Sigmoid colon (tissue), 7 donors: ENCODE measurements around the gene NAALAD2. TPM values are rescaled to one million over a fixed set of nuclear protein-coding genes. Genes with fewer than 3 reads are reported as not detected.

ENCODE experiments used
- DNase-seq: peaks from one replicate; pipeline ENCODE4 v3.0.0-alpha.2; 2019
- H3K27ac ChIP-seq, 4 donors: fragments of 200-600 bp; sonication (generic); one replicate each; pipeline ENCODE4 v1.5.1; 2016 to 2019; ENCODE audit warnings: mild to moderate bottlenecking in 1 of 4
- H3K27me3 ChIP-seq, 3 donors: fragments of 200-600 bp; sonication (generic); one replicate each; pipeline ENCODE4 v1.5.1; 2019; ENCODE audit warnings: mild to moderate bottlenecking in 1 of 3
- H3K36me3 ChIP-seq, 4 donors: fragments of 200-600 bp; sonication (generic); one replicate each; pipeline ENCODE4 v1.5.1; 2016 to 2019
- H3K4me1 ChIP-seq, 4 donors: fragments of 200-600 bp; sonication (generic); one replicate each; pipeline ENCODE4 v1.5.1; 2017 to 2019
- H3K4me3 ChIP-seq, 4 donors: fragments of 200-600 bp; sonication (generic); one replicate each; pipeline ENCODE4 v1.5.1; 2017 to 2019; ENCODE audit warnings: mild to moderate bottlenecking in 2 of 4, moderate library complexity in 1 of 4
- H3K9me3 ChIP-seq, 4 donors: fragments of 200-600 bp in 3 of 4; sonication (generic) in 3 of 4; one replicate each; pipeline versions ENCODE4 v1.5.1 to v1.6.1; 2013 to 2019
- EP300 ChIP-seq, 4 donors: sonication (generic); formaldehyde crosslinking; IDR thresholded peaks; one replicate each; pipeline ENCODE4 v1.6.1; 2017; ENCODE audit warnings: antibody characterized with exemption in 4 of 4
- POLR2A ChIP-seq, 2 donors: fragments of 450-650 bp; IDR thresholded peaks; one replicate each; pipeline ENCODE4 v1.6.1; 2016; ENCODE audit warnings: antibody characterized with exemption in 2 of 2, mild to moderate bottlenecking in 2 of 2, moderate library complexity in 2 of 2
- POLR2AphosphoS5 ChIP-seq, 4 donors: sonication (generic); formaldehyde crosslinking; IDR thresholded peaks; one replicate each; pipeline ENCODE4 v1.6.1; 2017; ENCODE audit warnings: antibody characterized with exemption in 4 of 4
- WGBS, 2 donors: extraction: QIAGEN DNeasy Blood & Tissue Kit; methylation state at CpG; one replicate each; pipeline ENCODE4 v1.1.7; 2013; 5-methylcytosine and 5-hydroxymethylcytosine counted together
- intact Hi-C: fragments of 100-400 bp; cut with DNase I; formaldehyde crosslinking; loops from one replicate; pipeline ENCODE4 v1.15.1; 2023
- polyA plus RNA-seq, 3 donors: library from polyadenylated mRNA; stranded (reverse); fragments of 200-250 nt; gene quantifications; one replicate each; pipeline ENCODE4 v1.2.3, GENCODE V29; 2013
- small RNA-seq, 3 donors: library from RNA; depleted of rRNA; stranded (forward); fragments of <200 nt; gene quantifications; one replicate each; pipeline ENCODE3, GENCODE V24; 2016
- total RNA-seq, 4 donors: library from RNA; depleted of rRNA; stranded (reverse); fragments of >200 nt; gene quantifications; one replicate each; pipeline ENCODE4 v1.1.0, GENCODE V29; 2016
- TF ChIP-seq, protein P1 (sequence below), 4 experiments: fragments of 450-650 bp in 3 of 4; fragments of 200-600 bp in 1 of 4; IDR thresholded peaks; one replicate each; pipeline ENCODE4 v1.5.1; 2016 to 2019; ENCODE audit warnings: antibody characterized with exemption in 4 of 4, mild to moderate bottlenecking in 3 of 4, moderate library complexity in 2 of 4
- donor health status: healthy with polysubstance abuse.
- donor health status: Bipolar disorder and iron deficiency.
- donor health status: healthy.

NAALAD2 gene
- total and polyA plus RNA-seq, 7 donors: 0.31 to 3.9 (median 3.6) TPM; not detected in 2

DNA sequence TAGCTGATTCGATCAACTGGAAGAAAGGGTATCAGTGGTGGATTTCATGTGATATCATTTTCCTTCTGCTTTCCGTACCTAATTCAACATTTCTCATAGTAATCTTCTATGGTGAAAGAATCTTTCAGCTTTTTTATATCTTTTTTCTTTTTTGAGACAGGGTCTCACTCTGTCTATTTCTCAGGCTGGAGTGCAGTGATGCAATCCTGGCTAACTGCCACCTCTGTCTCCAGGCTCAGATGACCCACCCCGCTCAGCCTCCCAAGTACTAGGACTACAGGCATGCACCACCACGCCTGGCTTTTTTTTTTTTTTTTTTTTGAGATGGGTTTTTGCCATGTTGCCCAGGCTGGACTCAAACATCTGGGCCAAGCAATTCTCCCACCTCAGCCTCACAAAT is 107.0 kb downstream of the NAALAD2 start:
- intact Hi-C loops: no loop called here
- TF ChIP-seq EP300 (IDR thresholded peaks at IDR 0.05) (no peak), POLR2A (IDR thresholded peaks at IDR 0.05) (no peak), POLR2AphosphoS5 (IDR thresholded peaks at IDR 0.05) (no peak)
- TF ChIP-seq, protein P1, sequence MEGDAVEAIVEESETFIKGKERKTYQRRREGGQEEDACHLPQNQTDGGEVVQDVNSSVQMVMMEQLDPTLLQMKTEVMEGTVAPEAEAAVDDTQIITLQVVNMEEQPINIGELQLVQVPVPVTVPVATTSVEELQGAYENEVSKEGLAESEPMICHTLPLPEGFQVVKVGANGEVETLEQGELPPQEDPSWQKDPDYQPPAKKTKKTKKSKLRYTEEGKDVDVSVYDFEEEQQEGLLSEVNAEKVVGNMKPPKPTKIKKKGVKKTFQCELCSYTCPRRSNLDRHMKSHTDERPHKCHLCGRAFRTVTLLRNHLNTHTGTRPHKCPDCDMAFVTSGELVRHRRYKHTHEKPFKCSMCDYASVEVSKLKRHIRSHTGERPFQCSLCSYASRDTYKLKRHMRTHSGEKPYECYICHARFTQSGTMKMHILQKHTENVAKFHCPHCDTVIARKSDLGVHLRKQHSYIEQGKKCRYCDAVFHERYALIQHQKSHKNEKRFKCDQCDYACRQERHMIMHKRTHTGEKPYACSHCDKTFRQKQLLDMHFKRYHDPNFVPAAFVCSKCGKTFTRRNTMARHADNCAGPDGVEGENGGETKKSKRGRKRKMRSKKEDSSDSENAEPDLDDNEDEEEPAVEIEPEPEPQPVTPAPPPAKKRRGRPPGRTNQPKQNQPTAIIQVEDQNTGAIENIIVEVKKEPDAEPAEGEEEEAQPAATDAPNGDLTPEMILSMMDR (IDR thresholded peaks at IDR 0.05): no peak
- H3K27me3 ChIP-seq: no peaks in the 10 kb centered on the region
- DNase-seq: no peak
- H3K27ac ChIP-seq: no peak overlapping the region
- H3K9me3 ChIP-seq: no peaks in the 10 kb centered on the region
- H3K36me3 ChIP-seq: no peaks in the 10 kb centered on the region
- 67 to 83% methylated on average over 4 of the region's 4 CpGs for WGBS, 2 donors
- no peak overlapping the region for H3K4me3 ChIP-seq
- H3K4me1 ChIP-seq: no peaks in the 10 kb centered on the region

Small RNA genes lying within 50 kb of the gene (small RNA-seq; reads per million reads assigned to genes)
- 0 reads per million in 3 donors for gene RF00275

Other genes starting within 250 kb of the NAALAD2 start
- not detected for gene TRIM49D1, start 212.4 kb upstream of the NAALAD2 start, total RNA-seq
- gene TRIM49D1, start 212.4 kb upstream of the NAALAD2 start, polyA plus RNA-seq: not detected
- not detected for gene TRIM49D2, start 210.6 kb upstream of the NAALAD2 start, total RNA-seq
- not detected for gene TRIM49D2, start 210.6 kb upstream of the NAALAD2 start, polyA plus RNA-seq
- gene TRIM64, start 168.6 kb upstream of the NAALAD2 start, total RNA-seq: not detected
- gene TRIM64, start 168.6 kb upstream of the NAALAD2 start, polyA plus RNA-seq: not detected
- not detected for gene TRIM49C, start 103.6 kb upstream of the NAALAD2 start, total RNA-seq
- not detected for gene TRIM49C, start 103.6 kb upstream of the NAALAD2 start, polyA plus RNA-seq
- not detected for gene UBTFL1, start 48.7 kb upstream of the NAALAD2 start, total RNA-seq
- not detected for gene UBTFL1, start 48.7 kb upstream of the NAALAD2 start, polyA plus RNA-seq
- 10 to 100 TPM; 50.4 to 78.2 (median 63.3) TPM for gene CHORDC1, start 88.4 kb downstream of the NAALAD2 start, total RNA-seq
- gene CHORDC1, start 88.4 kb downstream of the NAALAD2 start, polyA plus RNA-seq: 10 to 100 TPM in 2 of 3 donors, 1 to 10 TPM in 1; 7.2 to 20.6 (median 13.9) TPM